Globus pallidus (tissue), 1 donor: ENCODE measurements around the gene FHOD3.

Experiments
- DNase-seq: peaks from one replicate; pipeline ENCODE4 v3.0.0-alpha.2; 2015; ENCODE audit warnings: low spot score

Gene FHOD3

DNA sequence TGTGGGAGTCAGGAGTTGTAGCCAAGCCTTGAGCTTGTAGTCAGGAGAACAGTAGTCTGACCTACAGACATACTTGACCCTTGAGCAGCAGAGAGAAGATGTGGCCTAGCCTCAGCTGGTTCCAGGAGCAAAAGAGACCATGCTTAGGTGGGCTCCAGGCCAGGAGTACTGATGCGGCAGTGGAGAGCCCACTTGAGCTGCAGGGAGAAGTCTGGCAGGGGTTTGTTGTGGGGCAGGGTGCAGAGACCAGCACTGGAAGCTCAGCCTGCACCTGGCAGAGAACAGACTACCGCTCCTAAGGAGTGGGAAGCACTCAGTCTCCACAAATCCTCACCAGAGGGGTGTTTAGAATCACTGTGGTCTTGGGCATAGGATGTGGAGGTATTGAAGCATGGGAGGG lies 333.4 kb downstream of the FHOD3 start:
- DNase-seq: no peak

- DNase-seq: no peak
Measured at GRCh38 chr18:36633961-36634412, 336.5 kb downstream of the FHOD3 start.

GRCh38 chr18:36634573-36635216 lies 337.2 kb downstream of the FHOD3 start:
- no peak for DNase-seq

DNA sequence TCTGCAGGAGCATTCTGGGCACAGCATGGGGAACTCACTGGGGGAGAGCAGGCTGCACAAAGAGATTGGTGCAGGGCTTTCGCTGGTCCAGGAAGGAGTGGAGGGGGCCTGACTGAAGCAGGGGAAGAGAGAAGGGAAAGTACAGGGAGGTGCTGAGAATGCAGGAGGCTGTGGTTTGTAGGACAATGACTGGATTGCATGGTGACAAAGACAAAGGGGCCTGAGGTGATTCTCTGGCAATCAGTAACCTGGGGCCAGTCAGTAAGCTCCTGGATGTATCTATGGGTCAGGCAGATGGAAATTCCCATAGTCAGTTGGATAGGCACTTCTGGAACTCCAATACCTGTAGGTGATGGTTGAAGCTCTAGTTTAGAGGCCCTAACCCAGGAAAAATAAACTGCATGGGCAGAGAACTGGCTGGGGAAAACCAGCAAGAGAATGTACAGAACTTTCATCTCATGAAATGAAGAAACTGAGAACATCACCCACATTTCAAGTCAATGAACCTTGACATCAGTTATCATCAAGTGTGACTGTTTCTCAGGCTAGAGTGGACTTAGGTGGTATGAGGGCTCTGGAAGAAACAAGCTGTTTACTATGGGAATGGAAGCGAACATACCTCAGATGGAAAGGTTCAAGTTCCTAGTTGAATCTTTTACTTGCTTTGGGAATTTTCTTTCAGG lies 338.0 kb downstream of the FHOD3 start:
- no peak for DNase-seq

DNA sequence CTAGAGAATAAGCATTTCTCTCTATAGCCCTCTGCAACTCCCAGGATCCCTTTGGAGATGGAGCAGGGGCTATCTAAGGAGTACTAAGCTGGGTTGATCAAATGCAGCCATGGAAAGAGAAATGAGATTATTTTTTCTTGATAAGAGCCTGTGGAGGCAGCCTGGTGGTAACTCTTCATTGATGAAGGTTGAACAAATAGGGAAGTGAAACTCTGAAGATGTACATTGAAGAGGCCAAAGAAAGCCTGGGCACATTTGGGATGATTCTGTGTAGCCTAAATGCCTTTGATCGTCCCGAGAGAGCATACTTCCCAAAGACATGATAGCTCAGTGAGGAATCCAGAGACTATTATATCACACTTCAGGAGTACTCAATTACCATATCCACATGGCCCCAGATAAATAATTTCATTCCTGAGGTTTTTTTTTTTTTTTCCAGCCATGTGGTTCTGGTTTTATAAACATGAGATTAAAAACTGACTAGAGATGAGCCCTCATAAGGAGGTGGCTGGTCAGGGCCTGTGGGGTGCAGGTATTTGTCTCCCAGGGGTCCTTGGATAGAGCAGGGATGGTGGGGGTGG lies 338.8 kb downstream of the FHOD3 start:
- DNase-seq: no peak

DNA sequence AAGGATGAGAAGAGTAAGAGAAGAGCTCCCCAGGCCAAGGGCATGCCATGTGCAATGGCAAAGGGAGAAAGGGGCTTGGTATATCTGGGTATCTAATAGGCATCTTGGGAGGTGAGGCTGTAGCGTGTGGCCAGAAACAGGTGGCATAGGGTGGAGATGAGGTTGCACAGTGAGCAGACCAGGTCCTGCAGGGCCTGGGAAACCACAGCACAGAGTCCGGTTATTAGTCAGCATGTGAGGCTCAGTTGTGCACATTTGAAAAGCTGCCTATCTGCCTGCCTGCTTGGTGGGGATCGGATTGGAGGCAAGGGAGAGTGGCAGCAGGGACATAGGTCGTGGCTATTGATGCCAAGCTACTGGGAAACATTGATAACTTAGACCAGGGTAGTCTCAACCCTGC lies 340.7 kb downstream of the FHOD3 start:
- DNase-seq: no peak

DNA sequence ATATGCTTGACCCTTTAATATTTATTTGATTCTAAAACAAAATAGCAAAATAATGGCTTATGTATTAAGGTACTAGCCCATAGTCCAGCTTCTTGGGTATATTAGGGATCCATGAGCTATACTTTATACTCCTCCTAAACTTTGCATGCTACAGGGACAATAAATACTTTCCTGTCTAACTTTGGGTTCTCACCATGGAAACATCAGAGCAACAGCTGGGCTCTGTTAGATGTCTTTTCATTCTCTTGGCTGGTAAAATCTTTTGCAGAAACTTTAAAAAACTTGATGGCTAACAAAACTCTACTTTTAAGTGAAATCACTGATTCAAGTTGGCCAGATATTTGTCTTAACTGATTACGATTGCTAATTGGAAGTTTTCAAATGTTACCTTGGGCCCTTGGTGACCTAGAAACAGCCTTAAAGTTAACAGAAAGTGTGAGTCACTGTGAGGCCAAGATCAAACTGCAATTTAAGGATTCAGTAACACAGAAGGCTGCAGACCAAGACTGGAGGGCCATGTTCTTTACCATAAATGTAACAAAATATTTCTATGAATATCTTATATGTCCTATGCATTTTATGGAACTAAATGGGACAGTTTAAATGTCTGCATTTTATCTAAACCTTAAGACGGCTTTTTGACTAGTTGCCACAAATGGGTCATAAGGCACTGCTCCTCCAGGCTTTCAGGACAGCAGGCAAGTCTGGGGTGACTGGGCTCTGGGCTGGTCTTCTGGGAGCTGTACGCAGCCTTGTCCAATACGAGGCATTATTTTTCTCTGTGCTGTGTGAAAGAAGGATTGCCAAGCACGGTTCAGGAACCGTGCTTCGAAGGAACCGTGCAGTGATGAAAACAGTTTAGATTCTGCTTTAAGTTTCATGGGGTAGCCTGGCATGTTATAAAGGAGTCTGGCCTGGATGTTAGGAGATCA lies 342.8 kb downstream of the FHOD3 start:
- no peak for DNase-seq

DNA sequence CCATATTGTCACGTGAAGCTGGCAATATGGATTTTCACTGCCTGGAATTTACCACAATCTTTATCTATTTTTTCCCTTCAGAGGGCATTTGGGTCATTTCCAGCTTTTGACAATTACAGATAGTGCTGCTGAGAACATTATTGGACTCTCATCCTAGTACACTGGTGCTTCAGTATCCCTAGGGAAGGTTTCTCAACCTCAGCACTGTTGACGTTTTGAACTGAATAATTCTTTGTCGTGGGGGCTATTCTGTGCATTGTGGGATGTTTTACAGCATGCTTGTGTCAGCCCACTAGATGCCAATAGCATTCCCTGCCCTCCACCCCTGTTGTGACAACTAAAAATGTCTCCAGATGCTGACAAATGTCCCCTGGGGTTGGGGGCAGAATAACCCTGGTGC lies 345.5 kb downstream of the FHOD3 start:
- no peak for DNase-seq

DNA sequence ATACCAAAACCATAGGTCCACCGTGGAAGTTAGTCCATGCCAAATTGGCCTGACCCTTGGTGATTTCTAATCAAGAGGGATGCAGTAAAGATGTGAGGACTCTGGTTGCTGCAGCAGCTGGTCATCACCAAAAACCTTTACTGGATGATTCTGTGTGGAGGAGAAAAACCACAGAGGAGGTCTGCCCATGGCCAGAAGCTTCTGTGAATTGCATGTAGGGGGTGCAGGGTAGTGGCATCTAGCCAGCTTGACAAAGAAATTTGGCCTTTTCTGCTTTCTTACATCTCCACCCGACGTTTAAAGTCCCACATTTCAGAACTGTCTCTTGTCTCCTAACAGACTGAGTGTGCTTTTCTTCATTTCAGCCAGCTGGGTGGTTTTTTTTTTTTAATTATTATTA lies 351.3 kb downstream of the FHOD3 start:
- DNase-seq: no peak

- DNase-seq: no peak
Measured at GRCh38 chr18:36649205-36649604, 351.7 kb downstream of the FHOD3 start.

GRCh38 chr18:36650266-36650665 lies 352.8 kb downstream of the FHOD3 start:
- DNase-seq: no peak

DNA sequence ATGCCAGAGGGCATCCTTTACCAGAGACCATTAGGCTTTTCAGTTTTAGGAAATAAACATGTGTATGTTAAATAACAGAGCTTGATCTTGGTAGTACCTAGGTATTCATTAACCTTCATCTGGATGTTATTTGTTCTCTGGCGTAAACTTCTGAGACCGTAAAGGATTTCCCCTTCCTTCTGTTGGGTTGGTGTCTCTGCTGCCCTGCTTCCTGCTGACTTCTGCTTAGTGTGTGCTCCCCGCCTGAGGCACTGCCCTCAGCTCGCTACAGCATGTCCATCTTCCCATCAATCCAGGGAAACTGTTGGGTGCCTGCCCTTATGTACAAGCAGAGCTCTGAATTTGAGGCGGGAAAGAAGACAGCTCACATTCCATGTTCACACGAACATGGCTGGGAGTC lies 353.4 kb downstream of the FHOD3 start:
- no peak for DNase-seq

DNA sequence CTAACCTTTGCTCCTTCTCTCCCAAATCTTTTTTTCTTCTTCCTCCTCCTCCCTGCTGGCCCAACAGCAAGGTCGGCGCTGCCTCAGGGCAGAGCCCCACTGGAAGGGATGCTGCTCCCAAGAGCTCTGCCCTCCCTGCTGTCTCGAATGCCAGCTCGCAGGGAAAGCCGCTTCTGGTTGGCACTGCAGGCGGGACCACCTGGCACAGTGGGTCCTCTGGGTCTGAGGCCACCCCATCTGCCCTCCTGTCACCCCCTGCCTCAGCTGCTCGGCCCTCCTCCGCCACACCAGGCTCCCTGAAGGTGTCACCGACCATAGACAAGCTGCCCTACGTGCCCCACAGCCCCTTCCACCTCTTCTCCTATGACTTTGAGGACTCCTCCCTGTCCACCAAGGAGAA lies 355.0 kb downstream of the FHOD3 start:
- DNase-seq: no peak

DNA sequence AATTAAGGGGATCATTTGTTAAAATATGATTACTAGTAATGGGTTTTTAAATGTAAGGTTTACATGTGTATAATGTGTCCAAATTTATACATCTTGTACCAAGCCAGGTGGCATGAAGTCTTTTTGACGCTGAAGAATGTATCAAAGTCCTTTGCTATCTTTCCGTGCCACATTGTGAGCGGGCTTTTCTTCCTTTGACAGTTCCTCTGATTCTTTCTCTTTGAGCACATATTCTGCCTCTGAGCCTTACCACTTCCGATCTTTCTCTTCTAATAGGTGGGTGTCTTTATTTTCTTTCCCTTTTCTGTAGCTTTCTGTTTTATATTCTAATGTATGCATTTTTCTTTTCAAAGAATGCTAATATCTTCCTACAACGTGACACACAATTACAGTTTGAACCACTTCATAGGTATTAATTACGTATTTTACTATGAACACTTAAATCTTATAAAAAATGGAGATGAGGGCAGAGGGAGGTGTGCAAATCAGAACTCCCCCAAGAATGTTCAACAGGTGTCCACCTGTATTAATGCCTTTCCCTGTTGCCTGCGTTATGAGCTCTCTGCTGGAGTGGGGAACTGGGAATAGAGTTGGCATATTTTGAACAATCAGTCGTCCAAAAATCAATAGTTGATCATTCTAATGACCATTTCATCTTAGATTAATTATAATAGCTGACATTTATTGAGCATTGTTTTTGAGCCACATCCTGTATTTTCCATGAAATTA lies 355.8 kb downstream of the FHOD3 start:
- DNase-seq: no peak

DNA sequence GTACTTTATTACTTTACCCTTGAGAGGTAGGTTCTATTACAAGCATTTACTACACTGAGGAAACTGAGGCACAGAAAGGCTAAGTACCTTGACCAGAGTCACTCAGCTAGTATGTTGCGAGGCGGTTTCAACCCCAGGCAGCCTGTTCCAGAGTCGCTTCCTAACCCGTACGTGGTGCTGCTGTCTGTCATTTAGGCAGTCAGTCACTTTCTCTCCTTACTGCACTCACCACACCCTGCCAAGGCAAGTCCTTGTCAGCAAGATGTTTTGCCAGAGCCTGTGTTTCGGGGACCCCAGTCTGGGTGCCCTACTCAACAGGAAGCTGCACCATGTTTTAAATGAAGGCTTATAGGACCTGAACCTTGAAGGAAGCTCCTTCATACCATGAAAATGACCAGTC lies 356.4 kb downstream of the FHOD3 start:
- no peak for DNase-seq

- no peak for DNase-seq
Measured at GRCh38 chr18:36655074-36655473, 357.6 kb downstream of the FHOD3 start.

DNA sequence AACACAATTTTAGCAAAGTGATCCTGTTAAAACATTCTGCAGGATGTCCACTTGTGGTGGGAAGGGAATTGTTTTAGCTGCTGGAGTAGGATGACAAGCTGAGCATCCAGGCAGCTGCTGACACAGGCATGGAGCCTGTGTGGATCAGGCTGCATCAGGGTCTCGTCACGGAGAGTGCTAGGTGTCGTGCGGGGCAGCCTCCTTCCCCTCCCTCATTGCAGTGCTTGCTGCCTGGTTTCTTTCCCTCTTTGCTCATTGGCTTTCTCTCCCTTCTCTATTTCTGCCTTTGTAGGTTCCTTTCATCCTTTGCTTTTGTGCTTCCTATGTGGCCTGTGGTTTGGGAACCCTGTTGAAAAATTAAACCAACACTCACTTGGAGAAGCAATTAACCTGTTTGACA lies 358.4 kb downstream of the FHOD3 start:
- DNase-seq: no peak

GRCh38 chr18:36658611-36659010 lies 361.1 kb downstream of the FHOD3 start:
- DNase-seq: no peak

DNA sequence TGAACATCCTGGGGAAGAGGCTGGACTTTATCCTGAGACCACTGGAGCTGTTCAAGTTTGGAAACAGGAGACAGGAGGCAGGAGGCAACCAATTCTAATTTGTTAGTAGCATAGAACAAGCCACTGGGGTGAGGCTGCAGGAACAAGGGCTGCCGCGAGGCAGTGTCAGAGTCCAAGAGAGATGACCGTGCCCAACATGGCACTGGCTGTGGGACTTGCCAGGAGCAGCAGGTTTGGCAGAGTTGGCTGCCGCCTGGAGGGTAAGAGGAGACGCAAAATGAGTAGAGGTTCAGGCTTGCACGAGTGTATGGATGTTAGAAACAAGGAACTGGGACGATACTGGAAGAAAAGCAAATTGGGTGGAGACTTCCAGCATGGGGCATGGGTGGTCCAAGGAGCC lies 362.8 kb downstream of the FHOD3 start:
- no peak for DNase-seq

- DNase-seq: no peak
Measured at GRCh38 chr18:36661999-36662398, 364.5 kb downstream of the FHOD3 start.

DNA sequence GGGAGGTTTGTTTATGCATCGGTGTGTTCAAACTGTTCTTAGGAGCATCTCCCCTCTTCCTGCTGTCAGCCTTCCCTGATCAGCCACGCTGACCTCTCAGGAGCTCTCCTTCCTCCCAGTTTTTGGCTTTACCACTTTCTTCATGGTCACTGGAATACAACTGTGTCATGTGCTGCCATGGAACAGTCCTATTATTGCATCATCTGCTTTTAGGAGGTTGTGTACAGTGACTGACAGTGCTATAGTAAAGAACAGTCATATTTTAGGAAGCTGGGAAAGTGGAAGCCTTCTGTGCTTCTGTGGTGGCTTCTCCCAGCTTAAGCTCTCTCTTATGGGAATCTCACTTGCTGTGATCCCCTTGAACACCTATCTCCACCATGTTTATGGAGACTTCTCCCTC lies 365.8 kb downstream of the FHOD3 start:
- no peak for DNase-seq

- DNase-seq: no peak
Measured at GRCh38 chr18:36665952-36666351, 368.4 kb downstream of the FHOD3 start.
